GM12878 (cell line): ENCODE measurements around the gene HMGB1. TPM values are rescaled to one million over a fixed set of nuclear protein-coding genes. Genes with fewer than 3 reads are reported as not detected.
"Not testable (repeated sequence)": the region's sequence is repeated elsewhere in the genome, so short reads cannot be mapped to it uniquely, and the experiment has no call there.

ENCODE experiments used
- ATAC-seq: fragments of 200-7000 bp; cut with Tn5 transposase; 3 replicates; pipeline ENCODE4 v1.9.1; 2020; ENCODE audit warnings: mild to moderate bottlenecking, moderate library complexity
- BruUV-seq: library from RNA; stranded (reverse); fragments of 400-500 nt; replicated peaks from 2 replicates; lab custom pipeline; 2021; lab: Mats Ljungman, UMichigan
- CTCF ChIA-PET: fragments of 300-600 bp; sonication (Branson Sonifier 250); formaldehyde crosslinking; extraction: SDS; loops from one replicate; lab custom pipeline; 2021; ENCODE audit warnings: inconsistent platforms; lab: Yijun Ruan, JAX
- POLR2A ChIA-PET: fragments of 350-600 bp; formaldehyde crosslinking; extraction: SDS; loops from one replicate; lab custom pipeline; 2021; ENCODE audit warnings: inconsistent platforms; lab: Charles Lee
- RAD21 ChIA-PET: fragments of 300-600 bp; sonication (Branson Sonifier 250); formaldehyde crosslinking; loops from one replicate; lab custom pipeline; 2023; ENCODE audit warnings: antibody characterized with exemption; ENCODE audit not compliant: unreplicated experiment; lab: Charles Lee
- SMC1A ChIA-PET: fragments of 300-600 bp; sonication (Branson Sonifier 250); formaldehyde crosslinking; loops from one replicate; lab custom pipeline; 2023; ENCODE audit not compliant: unreplicated experiment, uncharacterized antibody; lab: Charles Lee
- DNase-seq: peaks from one replicate; pipeline ENCODE4 v3.0.0-alpha.2; 2011; ENCODE audit warnings: low read depth, low spot score
- FAIRE-seq: peaks from 3 replicates; lab custom pipeline; 2011; peaks lifted over from hg19 to GRCh38; lab: Jason Lieb, UNC
- H2AFZ ChIP-seq: 2 replicates; pipeline ENCODE4 v1.6.0; 2011; ENCODE audit warnings: low read depth, low read length, control low read depth; ENCODE audit not compliant: control insufficient read depth
- H3K27ac ChIP-seq: 2 replicates; pipeline ENCODE4 v1.5.1; 2011; ENCODE audit warnings: control low read depth; ENCODE audit not compliant: control insufficient read depth, insufficient read depth
- H3K27me3 ChIP-seq, 2 experiments: replicated peaks in 1 of 2; 2 replicates each; pipeline versions ENCODE4 v1.6.0 to v1.6.1; 2011; ENCODE audit warnings: low read length in 1 of 2; ENCODE audit not compliant: control insufficient read depth in 2 of 2, insufficient read depth in 2 of 2
- H3K36me3 ChIP-seq, 2 experiments: 2 replicates each; pipeline ENCODE4 v1.5.1; 2011; ENCODE audit warnings: low read length in 1 of 2; ENCODE audit not compliant: control insufficient read depth in 2 of 2, insufficient read depth in 2 of 2
- H3K4me1 ChIP-seq: 2 replicates; pipeline ENCODE4 v1.6.1; 2011; ENCODE audit warnings: mild to moderate bottlenecking, low read length, moderate library complexity, mixed read lengths; ENCODE audit not compliant: control insufficient read depth, insufficient read depth
- H3K4me2 ChIP-seq: 2 replicates; pipeline ENCODE4 v1.6.0; 2011; ENCODE audit warnings: control low read depth; ENCODE audit not compliant: control insufficient read depth, insufficient read depth
- H3K4me3 ChIP-seq: fragments of 200-600 bp; sonication (generic); 2 replicates; pipeline ENCODE4 v1.5.1; 2016
- H3K79me2 ChIP-seq: 2 replicates; pipeline ENCODE4 v1.6.0; 2011; ENCODE audit warnings: low read length; ENCODE audit not compliant: control insufficient read depth, insufficient read depth
- H3K9ac ChIP-seq: 2 replicates; pipeline ENCODE4 v1.8.0; 2011; ENCODE audit warnings: low read length, control low read depth, mixed read lengths; ENCODE audit not compliant: control insufficient read depth, insufficient read depth
- H3K9me3 ChIP-seq: replicated peaks from 3 replicates; pipeline ENCODE4 v1.5.1; 2011; ENCODE audit warnings: mild to moderate bottlenecking, low read length; ENCODE audit not compliant: control insufficient read depth, insufficient read depth
- H4K20me1 ChIP-seq: 2 replicates; pipeline ENCODE4 v1.6.0; 2011; ENCODE audit not compliant: control insufficient read depth, insufficient read depth
- FOXM1 ChIP-seq: IDR thresholded peaks from 2 replicates; pipeline ENCODE4 v1.6.1; 2012; ENCODE audit warnings: low read depth, mild to moderate bottlenecking, inconsistent platforms, low read length, moderate library complexity
- NFIC ChIP-seq: IDR thresholded peaks from 2 replicates; pipeline ENCODE4 v1.6.1; 2012; ENCODE audit warnings: low read depth, mild to moderate bottlenecking, inconsistent platforms, low read length, moderate library complexity
- SMARCA5 ChIP-seq: fragments of 450-650 bp; IDR thresholded peaks from 2 replicates; pipeline ENCODE4 v1.6.1; 2017; ENCODE audit warnings: mild to moderate bottlenecking
- ZNF217 ChIP-seq: fragments of 450-650 bp; IDR thresholded peaks from 2 replicates; pipeline ENCODE4 v1.6.1; 2017; ENCODE audit warnings: antibody characterized with exemption, mild to moderate bottlenecking
- WGBS: methylation state at CpG from one replicate; pipeline ENCODE4 v1.1.6; 2016; ENCODE audit warnings: low lambda C conversion rate; ENCODE audit not compliant: insufficient replicate concordance, insufficient coverage; ENCODE audit errors: missing lambda C conversion rate; 5-methylcytosine and 5-hydroxymethylcytosine counted together
- in situ Hi-C: fragments of 300-500 bp; cut with MboI; formaldehyde crosslinking; loops from 9 replicates; pipeline ENCODE4 v1.14.3; 2018; ENCODE audit warnings: mixed read lengths
- intact Hi-C: fragments of 100-400 bp; cut with micrococcal nuclease; formaldehyde crosslinking; loops from one replicate; pipeline ENCODE4 v1.14.2; 2022; ENCODE audit not compliant: unreplicated experiment
- polyA plus RNA-seq, 11 experiments: library from polyadenylated mRNA; depleted of rRNA in 4 of 11; unstranded in 6 of 11; stranded (reverse) in 5 of 11; fragments of >200 nt; fragmentation: Nextera tagmentation in 4 of 11; fragmentation: Illumina TruSeq in 1 of 11; extraction: Ambion mirVana in 4 of 11; extraction: Trizol in 1 of 11; gene quantifications; 1 replicate in 1 of 11; 2 replicates in 10 of 11; pipeline versions ENCODE4 v1.2.1 to v1.2.3, GENCODE V29; 2011 to 2016; ENCODE audit warnings: inconsistent platforms in 2 of 11, missing spikeins in 2 of 11, low read depth in 1 of 11
- total RNA-seq, 4 experiments: library from RNA; depleted of rRNA in 3 of 4; stranded (reverse); fragments of >200 nt in 3 of 4; fragmentation: Illumina TruSeq in 1 of 4; extraction: Trizol in 1 of 4; gene quantifications; 2 replicates each; pipeline versions ENCODE4 v1.2.1 to v1.2.3, GENCODE V29; 2013 to 2021
- TF ChIP-seq, protein P1 (sequence below): IDR thresholded peaks from 2 replicates; pipeline ENCODE4 v1.6.1; 2012; ENCODE audit warnings: improper control_type of control experiment, low read depth, low read length; ENCODE audit not compliant: insufficient replicate concordance
- TF ChIP-seq, protein P2 (sequence below): IDR thresholded peaks from 2 replicates; pipeline ENCODE4 v1.6.1; 2012; ENCODE audit warnings: low read depth, low read length, improper control_type of control experiment
- TF ChIP-seq, protein P3 (sequence below): fragments of 450-650 bp; IDR thresholded peaks from 2 replicates; pipeline ENCODE4 v1.6.1; 2016; ENCODE audit warnings: mild to moderate bottlenecking, moderate library complexity, borderline replicate concordance

Gene HMGB1
- total and polyA plus RNA-seq, 10 of the 15 experiments (the other 5 are each of a cell fraction or from before 2014, with no cell fraction given) = 365 to 2,529 (median 1,396) TPM

DNA sequence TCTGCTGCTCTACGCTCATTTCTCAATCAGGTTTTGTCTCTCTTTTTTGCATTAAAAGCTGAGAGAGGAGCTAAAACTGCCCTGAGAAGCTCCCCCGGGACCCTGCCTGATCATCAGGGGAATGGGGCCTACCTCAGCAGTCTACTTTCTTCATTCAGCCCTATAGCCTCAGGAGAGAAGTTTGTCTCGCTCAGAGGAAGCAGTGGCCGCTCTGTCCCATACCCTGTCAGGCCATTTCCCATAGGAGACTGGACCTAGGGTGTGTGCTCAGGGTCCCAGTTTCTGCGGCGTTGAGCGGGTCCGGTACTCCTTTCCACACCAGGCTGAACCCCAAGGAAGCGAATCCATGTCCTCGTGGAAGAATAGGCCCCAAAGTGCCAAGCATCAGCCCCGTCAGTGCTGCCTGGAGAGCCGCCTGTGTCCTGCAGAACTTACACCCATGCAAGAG lies 21.8 kb downstream of the HMGB1 start (continued):
- TF ChIP-seq, protein P1, sequence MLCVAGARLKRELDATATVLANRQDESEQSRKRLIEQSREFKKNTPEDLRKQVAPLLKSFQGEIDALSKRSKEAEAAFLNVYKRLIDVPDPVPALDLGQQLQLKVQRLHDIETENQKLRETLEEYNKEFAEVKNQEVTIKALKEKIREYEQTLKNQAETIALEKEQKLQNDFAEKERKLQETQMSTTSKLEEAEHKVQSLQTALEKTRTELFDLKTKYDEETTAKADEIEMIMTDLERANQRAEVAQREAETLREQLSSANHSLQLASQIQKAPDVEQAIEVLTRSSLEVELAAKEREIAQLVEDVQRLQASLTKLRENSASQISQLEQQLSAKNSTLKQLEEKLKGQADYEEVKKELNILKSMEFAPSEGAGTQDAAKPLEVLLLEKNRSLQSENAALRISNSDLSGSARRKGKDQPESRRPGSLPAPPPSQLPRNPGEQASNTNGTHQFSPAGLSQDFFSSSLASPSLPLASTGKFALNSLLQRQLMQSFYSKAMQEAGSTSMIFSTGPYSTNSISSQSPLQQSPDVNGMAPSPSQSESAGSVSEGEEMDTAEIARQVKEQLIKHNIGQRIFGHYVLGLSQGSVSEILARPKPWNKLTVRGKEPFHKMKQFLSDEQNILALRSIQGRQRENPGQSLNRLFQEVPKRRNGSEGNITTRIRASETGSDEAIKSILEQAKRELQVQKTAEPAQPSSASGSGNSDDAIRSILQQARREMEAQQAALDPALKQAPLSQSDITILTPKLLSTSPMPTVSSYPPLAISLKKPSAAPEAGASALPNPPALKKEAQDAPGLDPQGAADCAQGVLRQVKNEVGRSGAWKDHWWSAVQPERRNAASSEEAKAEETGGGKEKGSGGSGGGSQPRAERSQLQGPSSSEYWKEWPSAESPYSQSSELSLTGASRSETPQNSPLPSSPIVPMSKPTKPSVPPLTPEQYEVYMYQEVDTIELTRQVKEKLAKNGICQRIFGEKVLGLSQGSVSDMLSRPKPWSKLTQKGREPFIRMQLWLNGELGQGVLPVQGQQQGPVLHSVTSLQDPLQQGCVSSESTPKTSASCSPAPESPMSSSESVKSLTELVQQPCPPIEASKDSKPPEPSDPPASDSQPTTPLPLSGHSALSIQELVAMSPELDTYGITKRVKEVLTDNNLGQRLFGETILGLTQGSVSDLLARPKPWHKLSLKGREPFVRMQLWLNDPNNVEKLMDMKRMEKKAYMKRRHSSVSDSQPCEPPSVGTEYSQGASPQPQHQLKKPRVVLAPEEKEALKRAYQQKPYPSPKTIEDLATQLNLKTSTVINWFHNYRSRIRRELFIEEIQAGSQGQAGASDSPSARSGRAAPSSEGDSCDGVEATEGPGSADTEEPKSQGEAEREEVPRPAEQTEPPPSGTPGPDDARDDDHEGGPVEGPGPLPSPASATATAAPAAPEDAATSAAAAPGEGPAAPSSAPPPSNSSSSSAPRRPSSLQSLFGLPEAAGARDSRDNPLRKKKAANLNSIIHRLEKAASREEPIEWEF = peak; percentile 85
- TF ChIP-seq, protein P2, sequence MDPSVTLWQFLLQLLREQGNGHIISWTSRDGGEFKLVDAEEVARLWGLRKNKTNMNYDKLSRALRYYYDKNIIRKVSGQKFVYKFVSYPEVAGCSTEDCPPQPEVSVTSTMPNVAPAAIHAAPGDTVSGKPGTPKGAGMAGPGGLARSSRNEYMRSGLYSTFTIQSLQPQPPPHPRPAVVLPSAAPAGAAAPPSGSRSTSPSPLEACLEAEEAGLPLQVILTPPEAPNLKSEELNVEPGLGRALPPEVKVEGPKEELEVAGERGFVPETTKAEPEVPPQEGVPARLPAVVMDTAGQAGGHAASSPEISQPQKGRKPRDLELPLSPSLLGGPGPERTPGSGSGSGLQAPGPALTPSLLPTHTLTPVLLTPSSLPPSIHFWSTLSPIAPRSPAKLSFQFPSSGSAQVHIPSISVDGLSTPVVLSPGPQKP = no peak

DNA sequence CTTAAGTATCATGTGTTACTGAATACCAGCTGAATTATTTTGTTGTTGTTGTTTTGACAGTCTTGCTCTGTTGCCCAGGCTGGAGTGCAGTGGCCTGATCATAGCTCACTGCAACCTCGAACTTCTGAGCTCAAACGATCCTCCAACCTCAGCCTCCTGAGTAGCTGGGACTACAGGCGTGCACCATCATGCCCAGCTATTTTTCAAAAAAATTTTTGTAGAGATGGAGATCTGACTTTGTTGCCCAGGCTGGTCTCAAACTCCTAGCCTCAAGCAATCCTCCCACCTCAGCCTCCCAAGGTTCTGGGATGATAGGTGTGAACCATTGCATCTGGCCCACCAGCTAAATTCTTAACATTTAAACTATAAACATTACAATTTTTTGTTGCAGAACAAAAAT lies 22.2 kb downstream of the HMGB1 start:
- BruUV-seq, H3K36me3 ChIP-seq, H3K27me3 ChIP-seq, H3K79me2 ChIP-seq, in situ Hi-C loops, H4K20me1 ChIP-seq, H3K9me3 ChIP-seq, ATAC-seq, DNase-seq, FAIRE-seq, H3K9ac ChIP-seq: not testable (repeated sequence)
- Histone ChIP-seq H3K4me3 (peak overlapping the region; percentile 26; the same call in 1 of the 2 replicates), H2AFZ (peak overlapping the region; percentile 84; the same call in 1 of the 2 replicates), H3K4me2 (peak overlapping the region; percentile 88), H3K4me1 (peaks cover 43% of the 10 kb centered on the region), H3K27ac (peak overlapping the region; percentile 56)
- ChIA-PET POLR2A (interaction anchor here (0.7 to 5.6 kb wide), 13 partner anchors 13 to 301 kb away, joined by 3 to 57 read pairs (median 6); partner anchors contain the start of genes HMGB1 and UBE2L5), RAD21 (interaction anchor here (0.7 to 7.4 kb wide), 22 partner anchors 12 to 311 kb away, joined by 3 to 89 read pairs (median 4); partner anchors contain the start of genes HMGB1 and UBE2L5), SMC1A (interaction anchor here (0.7 to 9.1 kb wide), 24 partner anchors 9 to 301 kb away, joined by 3 to 155 read pairs (median 5); partner anchors contain the start of gene UBE2L5), CTCF (interaction anchor here (0.6 to 6.5 kb wide), 10 partner anchors 12 to 312 kb away, joined by 3 to 61 read pairs (median 5); no protein-coding TSS in a partner anchor)
- intact Hi-C loops = loop anchor here (1.0 kb wide), 1 partner anchor 13 kb away; no protein-coding TSS in a partner anchor
- 0 out of 2 replicates have a peak, but pooled peaks have one; percentile 45 for TF ChIP-seq NFIC
- TF ChIP-seq FOXM1 = peak; percentile 39; the same call in 1 of the 2 replicates
- TF ChIP-seq SMARCA5 = 0 out of 2 replicates have a peak, but pooled peaks have one; percentile 25
- peak; percentile 48; the same call in 1 of the 2 replicates for TF ChIP-seq ZNF217
- TF ChIP-seq, protein P3, sequence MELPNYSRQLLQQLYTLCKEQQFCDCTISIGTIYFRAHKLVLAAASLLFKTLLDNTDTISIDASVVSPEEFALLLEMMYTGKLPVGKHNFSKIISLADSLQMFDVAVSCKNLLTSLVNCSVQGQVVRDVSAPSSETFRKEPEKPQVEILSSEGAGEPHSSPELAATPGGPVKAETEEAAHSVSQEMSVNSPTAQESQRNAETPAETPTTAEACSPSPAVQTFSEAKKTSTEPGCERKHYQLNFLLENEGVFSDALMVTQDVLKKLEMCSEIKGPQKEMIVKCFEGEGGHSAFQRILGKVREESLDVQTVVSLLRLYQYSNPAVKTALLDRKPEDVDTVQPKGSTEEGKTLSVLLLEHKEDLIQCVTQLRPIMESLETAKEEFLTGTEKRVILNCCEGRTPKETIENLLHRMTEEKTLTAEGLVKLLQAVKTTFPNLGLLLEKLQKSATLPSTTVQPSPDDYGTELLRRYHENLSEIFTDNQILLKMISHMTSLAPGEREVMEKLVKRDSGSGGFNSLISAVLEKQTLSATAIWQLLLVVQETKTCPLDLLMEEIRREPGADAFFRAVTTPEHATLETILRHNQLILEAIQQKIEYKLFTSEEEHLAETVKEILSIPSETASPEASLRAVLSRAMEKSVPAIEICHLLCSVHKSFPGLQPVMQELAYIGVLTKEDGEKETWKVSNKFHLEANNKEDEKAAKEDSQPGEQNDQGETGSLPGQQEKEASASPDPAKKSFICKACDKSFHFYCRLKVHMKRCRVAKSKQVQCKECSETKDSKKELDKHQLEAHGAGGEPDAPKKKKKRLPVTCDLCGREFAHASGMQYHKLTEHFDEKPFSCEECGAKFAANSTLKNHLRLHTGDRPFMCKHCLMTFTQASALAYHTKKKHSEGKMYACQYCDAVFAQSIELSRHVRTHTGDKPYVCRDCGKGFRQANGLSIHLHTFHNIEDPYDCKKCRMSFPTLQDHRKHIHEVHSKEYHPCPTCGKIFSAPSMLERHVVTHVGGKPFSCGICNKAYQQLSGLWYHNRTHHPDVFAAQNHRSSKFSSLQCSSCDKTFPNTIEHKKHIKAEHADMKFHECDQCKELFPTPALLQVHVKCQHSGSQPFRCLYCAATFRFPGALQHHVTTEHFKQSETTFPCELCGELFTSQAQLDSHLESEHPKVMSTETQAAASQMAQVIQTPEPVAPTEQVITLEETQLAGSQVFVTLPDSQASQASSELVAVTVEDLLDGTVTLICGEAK = 0 out of 2 replicates have a peak, but pooled peaks have one; percentile 11
- 2% methylated on average over 3 of the region's 3 CpGs for WGBS
